IPS-18c (cell line): ENCODE results near the gene KRTAP10-3.
"Not testable (repeated sequence)": the region's sequence is repeated elsewhere in the genome, so short reads cannot be mapped to it uniquely, and the experiment has no call there.

Source experiments
- H3K4me3 ChIP-seq: 2 replicates; pipeline ENCODE4 v1.7.0; 2013; ENCODE audit warnings: low read depth, mild to moderate bottlenecking, low read length, moderate library complexity; ENCODE audit not compliant: insufficient read depth
- H3K9me3 ChIP-seq: one replicate; pipeline ENCODE4 v1.6.1; 2013; ENCODE audit warnings: mild to moderate bottlenecking, low read length, moderate library complexity; ENCODE audit not compliant: control insufficient read depth, insufficient read depth

The KRTAP10-3 gene

GRCh38 chr21:44558695-44559094, at the start of gene KRTAP10-3:
Gene KRTAP10-3 (minus strand): TSS chr21:44558795. CDS start chr21:44558715, 80 bp downstream.
- Histone ChIP-seq H3K9me3 (peaks cover 2% of the 10 kb centered on the region), H3K4me3 (no peak within 1 kb of the TSS)

- no peak overlapping the region for H3K4me3 ChIP-seq
Measured at GRCh38 chr21:44606495-44606894, 47.9 kb upstream of the KRTAP10-3 start.

GRCh38 chr21:44603911-44604310, 45.3 kb upstream of the KRTAP10-3 start:
- Histone ChIP-seq H3K9me3 (no peaks in the 10 kb centered on the region), H3K4me3 (no peak overlapping the region)

More at GRCh38 chr21:44606495-44606894, 47.9 kb upstream of the KRTAP10-3 start:
- peaks cover 6% of the 10 kb centered on the region for H3K9me3 ChIP-seq

GRCh38 chr21:44603109-44603875, 44.7 kb upstream of the KRTAP10-3 start:
- Histone ChIP-seq H3K9me3 (no peaks in the 10 kb centered on the region), H3K4me3 (no peak overlapping the region)

GRCh38 chr21:44602463-44602850, 43.9 kb upstream of the KRTAP10-3 start:
- no peaks in the 10 kb centered on the region for H3K9me3 ChIP-seq
- no peak overlapping the region for H3K4me3 ChIP-seq

GRCh38 chr21:44601596-44602462, 43.2 kb upstream of the KRTAP10-3 start:
- no peak overlapping the region for H3K4me3 ChIP-seq
- no peaks in the 10 kb centered on the region for H3K9me3 ChIP-seq

GRCh38 chr21:44601091-44601490, 42.5 kb upstream of the KRTAP10-3 start:
- not testable (repeated sequence) for H3K9me3 ChIP-seq, H3K4me3 ChIP-seq

GRCh38 chr21:44600118-44600978, 41.8 kb upstream of the KRTAP10-3 start, which contains the start of gene KRTAP10-7:
Gene KRTAP10-7 (plus strand): TSS chr21:44600597. CDS start chr21:44600622, 25 bp downstream.
- H3K4me3 ChIP-seq, H3K9me3 ChIP-seq: not testable (repeated sequence)

GRCh38 chr21:44599264-44600029, 40.9 kb upstream of the KRTAP10-3 start:
- Histone ChIP-seq H3K4me3 (no peak overlapping the region), H3K9me3 (no peaks in the 10 kb centered on the region)

GRCh38 chr21:44598061-44598460, 39.5 kb upstream of the KRTAP10-3 start:
- H3K9me3 ChIP-seq: no peaks in the 10 kb centered on the region
- H3K4me3 ChIP-seq: no peak overlapping the region

- Histone ChIP-seq H3K4me3 (no peak overlapping the region), H3K9me3 (no peaks in the 10 kb centered on the region)
Measured at GRCh38 chr21:44596068-44596725, 37.6 kb upstream of the KRTAP10-3 start.

- Histone ChIP-seq H3K9me3 (no peaks in the 10 kb centered on the region), H3K4me3 (no peak overlapping the region)
Measured at GRCh38 chr21:44595524-44595923, 36.9 kb upstream of the KRTAP10-3 start.

GRCh38 chr21:44594406-44594916, 35.9 kb upstream of the KRTAP10-3 start:
- no peak overlapping the region for H3K4me3 ChIP-seq
- H3K9me3 ChIP-seq: no peaks in the 10 kb centered on the region

- no peaks in the 10 kb centered on the region for H3K9me3 ChIP-seq
- no peak overlapping the region for H3K4me3 ChIP-seq
Measured at GRCh38 chr21:44593598-44594405, 35.2 kb upstream of the KRTAP10-3 start.
